NCI-H345 (cell line): ENCODE data around the gene LRP1B.

Source experiments
- DNase-seq: peaks from one replicate; lab custom pipeline; 2025; lab: John Stamatoyannopoulos, UW

Gene LRP1B

DNA sequence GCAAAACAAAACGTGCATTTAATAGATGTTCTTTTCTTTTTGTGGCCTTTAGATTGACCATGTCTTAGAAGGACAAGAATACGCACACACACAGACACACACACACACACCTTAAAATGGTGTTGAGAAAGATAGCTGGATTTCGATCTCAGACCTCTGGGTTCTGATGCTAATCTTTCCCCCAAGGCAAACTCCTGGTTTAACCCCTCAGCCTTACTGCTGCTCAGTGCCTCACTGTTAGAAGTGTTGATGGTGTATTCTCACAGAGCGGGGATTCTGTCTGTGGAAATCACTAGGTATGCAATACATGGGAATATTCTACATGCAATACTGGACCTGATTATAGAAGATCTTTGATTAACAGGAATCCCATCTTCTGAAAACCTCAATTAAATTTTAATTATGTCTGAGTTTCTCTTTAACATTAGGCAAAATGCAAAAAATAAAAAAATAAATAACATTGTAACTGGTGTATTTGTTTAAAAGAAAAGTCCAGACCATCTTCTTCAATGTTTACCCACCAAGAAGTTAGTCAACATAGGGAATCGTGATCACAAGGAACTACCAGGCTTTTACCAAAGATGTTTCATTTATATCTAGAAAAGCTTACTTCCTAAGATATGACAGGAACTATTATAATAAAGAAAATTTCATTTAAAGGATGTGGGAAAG lies 613.5 kb downstream of the LRP1B start:
- no peak for DNase-seq

DNA sequence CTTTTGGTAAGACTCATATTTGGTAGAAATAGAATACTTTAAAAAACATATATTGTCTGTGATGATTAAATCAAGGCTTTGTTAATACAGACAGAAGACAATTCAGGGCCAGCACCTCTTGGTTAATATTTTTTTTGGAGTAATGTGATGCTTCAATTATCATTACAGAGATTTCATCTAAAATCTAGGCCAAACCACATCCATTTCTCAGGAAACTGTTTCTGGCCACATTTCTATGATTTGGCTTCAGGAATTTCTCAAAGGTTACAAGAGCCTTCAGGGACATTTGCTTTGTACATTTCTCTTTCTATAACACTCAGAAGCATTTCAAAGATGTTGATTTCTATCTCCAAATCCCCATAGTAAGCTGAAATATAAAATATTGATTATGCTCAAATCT lies 614.9 kb downstream of the LRP1B start:
- no peak for DNase-seq

DNA sequence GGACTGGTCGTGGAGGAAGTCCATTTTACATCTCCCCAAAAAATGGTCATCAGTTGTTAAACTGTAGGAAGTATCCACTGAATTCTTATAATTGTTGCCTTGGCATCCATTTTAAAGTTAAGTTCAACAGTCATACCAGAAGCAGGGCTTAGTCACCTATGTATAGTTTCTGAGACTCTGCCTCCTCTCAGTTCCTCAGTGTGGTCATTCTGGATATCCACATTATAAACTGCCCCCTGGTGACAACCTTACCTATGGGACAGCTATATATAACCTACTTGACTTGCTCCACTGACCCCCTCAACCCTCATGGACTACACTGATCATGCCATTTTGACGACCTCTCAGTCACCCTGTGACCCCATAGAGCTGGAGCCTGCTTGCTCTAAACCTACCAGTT lies 617.0 kb downstream of the LRP1B start:
- DNase-seq, result no peak

DNA sequence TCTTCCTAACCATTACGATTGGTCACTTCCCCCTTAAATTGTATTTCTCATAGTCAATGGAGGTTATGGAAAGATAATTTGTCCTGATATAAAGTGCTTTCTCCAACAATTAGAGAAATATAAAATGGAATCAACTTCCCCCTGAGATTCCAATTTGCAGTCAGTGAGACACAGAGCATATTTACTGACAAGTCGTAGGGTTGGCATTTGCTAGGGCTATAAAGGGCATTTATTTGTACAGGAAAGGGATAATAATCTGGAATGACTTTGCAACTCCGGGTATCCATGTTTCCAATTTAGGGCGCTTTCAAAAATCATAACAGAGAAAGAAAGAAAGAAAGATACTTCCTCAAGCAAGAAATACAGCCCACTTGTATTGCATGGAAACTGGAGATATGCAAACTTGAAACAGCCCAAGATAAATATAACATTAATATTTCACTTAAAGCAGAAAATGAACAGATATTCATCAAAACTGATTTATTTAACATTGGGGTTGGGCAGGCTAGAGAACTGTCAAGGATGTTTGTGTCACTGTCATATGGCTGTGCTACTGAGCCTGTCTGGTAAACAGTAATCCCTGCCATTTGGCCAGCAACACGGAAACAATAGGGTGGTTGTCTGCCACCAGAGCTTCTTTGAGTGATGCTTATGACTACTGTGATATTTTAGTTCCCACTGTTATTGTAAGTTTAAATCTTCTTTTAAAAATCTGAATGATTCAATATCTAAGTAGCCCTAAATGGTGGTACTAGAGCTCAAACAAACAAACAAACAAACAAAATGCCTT lies 621.8 kb downstream of the LRP1B start:
- no peak for DNase-seq

DNA sequence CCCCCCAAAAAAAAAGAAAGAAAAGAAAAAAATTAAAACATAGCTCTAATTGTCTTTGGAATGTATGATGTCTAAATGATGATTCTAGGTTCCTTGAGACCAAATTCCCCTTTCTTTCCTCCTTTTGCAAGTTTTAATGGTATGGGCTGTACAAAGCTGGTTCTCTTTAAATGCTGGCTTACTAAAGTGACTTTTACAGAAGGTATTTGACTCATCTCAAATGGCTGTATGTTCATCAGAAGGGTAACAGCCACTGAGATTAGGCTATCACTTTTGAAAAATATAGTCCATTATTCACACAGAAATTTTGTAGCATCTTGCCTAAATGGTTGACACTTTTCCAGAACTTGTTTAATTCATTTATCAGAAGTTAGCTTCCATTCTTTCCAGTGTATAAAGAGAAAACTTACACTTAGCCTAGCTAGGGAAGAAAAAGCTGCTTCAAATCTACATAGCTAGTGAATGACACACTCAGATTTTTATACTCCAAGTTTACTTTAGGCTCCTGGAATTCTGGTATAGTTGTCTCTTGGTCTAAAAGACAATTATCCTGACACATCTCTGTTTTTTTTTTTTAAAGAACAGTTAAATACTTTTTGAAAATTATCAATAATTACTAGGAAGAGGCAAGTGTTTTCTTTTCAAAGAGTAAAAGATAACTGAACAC lies 622.6 kb downstream of the LRP1B start:
- no peak for DNase-seq

DNA sequence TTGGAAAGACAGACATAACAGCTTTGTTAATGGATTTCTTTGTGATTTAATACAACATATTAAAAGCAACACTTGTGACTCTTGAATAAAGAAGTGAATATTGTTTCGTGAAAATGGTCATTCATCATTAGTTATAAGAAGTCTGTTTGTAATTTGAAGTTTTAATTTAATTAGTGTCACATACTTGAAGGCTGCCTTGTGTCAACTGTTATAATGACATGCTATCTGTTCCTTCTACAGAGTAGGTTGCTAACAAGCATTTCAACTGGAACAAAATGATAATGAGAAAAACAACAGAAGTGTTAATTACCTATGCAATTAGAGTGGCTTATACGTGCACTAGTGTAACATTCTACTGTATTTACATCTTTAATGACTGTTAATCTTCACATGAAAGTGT lies 624.7 kb downstream of the LRP1B start:
- no peak for DNase-seq

DNA sequence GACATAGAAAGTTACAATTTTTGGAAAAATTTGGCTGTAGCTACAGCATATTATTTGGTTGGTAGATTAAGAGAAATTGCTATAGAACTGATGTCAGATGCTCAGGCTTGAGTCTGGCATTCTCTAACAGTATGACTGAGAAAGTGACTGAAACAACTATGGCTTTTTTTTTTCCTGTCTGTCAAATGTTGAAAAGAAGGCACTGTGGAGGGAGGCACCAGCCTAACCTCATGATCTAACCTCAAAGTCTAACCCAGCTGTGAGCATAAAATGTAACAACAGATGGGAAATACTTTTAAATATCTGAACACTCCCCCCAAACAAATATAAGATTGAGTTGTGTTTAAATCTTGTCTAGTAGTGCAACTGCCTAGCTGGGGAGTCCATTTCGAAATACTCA lies 629.1 kb downstream of the LRP1B start:
- DNase-seq, result no peak

DNA sequence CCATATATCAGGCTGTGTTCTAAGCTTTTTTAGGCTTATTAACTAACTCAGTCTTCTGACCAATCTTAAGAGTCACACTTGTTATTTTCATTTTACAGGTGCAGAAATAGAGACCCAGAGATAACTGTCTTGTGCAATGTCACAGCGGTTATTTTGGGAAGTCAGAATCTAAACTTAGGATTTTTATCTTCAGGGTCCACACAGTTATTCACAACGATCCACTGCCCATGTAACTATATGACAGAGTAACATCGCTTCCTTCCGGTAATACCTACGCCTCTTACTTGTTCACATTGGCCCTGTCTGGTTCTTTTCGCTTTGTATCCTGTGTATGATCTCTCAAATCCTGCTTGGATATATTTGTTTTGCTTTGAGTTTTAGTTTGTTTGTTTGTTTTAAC lies 631.7 kb downstream of the LRP1B start:
- no peak for DNase-seq

DNA sequence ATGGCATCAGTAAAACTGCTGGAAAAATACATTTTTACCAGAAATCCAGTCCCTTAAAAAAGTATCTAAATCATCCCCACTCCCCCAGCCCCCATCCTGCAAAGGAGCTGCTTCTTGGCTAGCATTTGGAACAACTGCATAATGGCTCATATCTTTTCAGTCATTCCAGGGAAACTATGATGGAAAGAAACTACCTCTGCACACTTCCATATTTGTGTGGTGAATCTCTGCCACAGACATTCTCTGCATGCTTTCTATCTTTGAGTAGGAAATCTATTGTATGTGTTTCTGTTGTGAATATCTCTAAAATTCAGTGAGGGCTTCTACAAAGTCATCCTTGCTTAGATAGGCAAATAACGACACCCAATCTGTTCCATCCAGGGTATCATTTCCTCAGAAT lies 632.3 kb downstream of the LRP1B start:
- no peak for DNase-seq

DNA sequence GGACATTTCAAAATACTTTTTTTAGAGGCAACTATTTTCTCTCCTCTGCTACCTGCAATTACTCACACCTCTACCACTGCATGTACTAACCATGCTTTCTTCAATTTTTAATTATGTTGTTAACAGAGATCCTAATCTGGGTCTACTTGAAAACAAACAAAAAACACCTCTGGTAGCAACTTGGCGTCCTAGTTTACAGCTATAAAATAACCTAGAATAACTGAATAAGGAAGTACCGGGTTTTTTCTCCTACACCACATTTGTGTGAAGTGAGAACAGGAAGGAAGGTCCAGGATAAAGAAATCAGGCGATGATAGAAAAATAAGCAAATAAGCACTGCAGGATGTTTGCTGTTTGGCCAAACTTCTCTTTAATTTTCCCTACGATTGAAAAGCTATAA lies 633.5 kb downstream of the LRP1B start:
- DNase-seq, result no peak

DNA sequence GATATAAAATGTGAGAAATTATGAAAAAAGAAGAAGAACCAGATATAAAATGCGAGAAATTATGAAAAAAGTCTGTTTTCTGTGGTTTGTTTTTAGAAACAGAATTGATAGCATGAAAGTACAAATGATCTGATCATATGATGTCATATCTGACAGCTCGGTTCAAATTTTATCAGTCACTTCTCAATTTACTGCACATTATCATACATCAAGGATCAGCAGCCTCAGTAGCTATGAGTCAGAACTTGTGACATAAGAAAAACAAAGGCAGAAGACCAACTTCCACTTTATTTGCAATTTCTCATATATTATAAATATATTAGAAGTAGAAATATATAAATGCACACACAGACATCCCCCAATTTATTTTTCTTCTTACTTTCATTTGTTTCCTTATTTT lies 634.0 kb downstream of the LRP1B start:
- DNase-seq, result no peak

DNA sequence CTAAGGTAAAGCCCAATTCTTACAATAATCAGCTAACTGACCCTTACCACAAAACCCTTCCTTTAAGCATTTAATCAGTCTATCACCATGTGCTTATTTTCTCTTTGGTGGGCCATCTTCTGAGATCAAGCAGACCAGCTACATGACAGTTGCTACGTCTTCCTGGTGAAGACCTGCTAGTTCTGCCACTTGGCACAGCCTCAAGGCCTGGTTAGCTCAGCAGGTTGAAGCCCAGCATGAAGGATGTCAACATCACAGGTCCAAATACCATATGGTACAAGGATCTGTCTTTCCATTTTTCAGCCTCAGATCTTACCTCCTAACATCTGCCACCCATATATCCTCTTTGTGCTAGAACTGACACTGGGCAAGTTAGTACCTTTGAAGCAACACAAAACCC lies 636.9 kb downstream of the LRP1B start:
- no peak for DNase-seq

DNA sequence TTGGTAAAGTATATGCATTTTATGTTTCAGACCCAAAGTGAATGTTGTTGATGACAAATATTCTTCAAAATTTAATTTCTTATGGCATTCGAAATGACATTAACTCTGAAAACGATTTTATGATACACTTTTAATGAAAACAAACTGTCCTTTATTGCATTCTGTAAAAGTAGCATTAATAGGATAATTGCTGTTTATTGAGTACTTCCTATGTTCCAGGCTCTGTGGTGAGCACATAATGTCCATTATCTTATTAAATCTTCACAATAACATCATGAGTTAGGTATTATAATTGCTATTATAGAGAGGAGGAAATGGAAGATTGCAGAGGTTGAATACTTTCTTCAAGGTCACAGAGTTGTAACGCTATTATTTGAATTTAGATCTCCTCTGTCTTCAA lies 638.0 kb downstream of the LRP1B start:
- DNase-seq, result no peak

DNA sequence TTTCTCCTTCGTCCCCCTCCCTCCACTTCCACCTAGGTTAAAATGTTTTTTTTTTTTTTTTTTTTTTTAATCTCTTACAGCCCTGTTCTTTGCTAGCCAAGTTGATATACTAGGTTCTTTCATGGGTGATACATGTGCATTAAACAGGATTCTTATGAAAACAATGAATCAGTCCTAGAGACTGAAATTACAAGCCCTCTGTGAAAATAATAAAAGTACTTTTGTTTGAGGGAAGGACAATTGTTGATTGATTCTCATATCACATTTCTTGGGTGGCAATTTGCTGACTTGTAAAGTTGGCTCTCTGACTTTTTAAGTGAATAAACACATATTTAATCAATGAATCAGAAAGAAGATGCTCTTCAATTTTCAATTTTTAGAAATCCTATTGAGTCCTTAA lies 639.9 kb downstream of the LRP1B start:
- no peak for DNase-seq

DNA sequence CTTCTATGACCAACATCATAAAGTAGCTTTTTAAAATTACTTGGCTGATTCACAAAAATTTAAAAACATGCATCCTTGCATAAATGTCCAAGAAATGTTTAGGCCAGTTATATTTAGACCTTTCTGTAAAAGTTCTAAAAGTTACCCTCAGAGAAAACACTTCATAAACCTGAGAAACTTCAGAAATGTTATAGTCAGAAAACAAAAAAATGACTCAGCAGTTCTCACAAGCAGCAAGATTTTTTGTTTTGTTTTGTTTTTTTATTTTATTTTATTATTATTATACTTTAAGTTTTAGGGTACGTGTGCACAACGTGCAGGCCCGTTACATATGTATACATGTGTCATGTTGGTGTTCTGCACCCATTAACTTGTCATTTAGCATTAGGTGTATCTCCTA lies 648.1 kb downstream of the LRP1B start:
- DNase-seq, result no peak

DNA sequence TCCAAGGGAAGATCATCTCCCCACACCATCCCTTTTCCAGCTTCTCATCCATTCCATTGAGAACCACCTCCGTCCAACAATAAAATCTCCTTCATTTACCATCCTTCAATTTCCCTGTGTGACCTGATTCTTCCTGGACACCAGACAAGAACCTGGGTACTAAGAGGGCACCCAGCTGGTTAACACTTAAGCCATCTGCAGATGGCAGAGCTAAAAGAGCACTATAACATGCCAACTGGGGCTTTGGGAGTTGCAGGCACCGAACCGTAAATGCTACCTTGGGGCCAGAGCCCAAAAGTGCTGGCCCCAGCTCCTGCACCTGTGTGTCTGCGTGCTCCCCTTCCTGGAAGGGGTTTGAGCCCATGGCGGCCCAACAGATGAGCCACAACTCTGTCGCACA lies 655.0 kb downstream of the LRP1B start:
- DNase-seq, result no peak

DNA sequence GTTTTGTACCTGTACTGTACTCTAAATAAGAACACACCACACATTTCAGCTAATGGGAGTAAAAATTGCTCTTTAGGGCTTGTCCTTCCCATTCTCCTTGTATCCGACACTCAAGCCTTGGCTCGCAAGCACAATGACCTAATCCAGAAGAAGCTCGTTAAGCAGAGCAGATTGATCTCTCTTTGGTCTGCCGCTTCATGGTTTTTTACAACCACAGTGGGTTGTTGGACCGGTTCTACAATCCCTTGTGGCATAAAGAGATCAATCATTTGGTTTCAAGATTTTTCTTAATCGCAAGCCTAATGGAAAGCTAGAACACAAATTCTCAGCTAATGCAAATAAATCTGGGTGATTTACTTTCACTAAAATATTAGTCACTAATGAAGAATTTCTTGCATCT lies 662.1 kb downstream of the LRP1B start:
- no peak for DNase-seq

DNA sequence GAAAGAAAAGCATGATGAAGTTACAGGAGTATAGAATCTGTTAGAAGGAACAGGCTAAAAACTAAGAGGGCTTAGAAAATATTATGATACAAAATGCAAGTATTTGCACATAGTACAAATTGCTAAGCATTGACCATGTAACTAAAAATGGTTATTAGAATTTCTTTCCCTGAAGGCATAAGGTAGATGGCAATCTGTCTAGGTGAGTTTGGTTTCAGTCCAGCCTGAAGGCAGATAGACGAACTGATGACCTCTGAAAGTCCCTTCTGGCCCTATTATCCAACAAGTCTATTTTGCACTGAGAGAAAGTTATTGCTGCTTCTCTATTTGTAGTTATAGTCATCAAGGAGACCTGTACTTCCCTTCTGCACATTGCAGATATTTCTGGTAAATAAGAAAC lies 663.5 kb downstream of the LRP1B start:
- DNase-seq, result no peak

DNA sequence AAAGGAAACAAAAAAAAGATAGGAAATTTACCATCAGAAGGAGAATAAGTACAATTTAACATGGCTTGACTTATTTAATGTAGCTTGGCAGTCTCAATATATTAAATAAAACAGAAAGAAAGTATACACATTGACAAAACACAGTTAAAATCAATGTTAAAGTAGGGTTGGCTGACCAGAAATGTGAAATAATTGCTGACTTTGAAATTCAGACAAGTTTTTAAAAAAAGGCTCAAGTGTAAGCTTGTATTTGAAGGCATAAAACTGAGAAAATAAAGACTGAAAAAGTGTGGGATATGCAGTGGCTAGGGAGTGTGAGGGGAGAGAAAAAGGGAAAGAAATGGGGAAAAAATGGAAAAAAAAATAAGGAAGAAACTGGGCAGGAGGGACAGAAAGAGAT lies 665.8 kb downstream of the LRP1B start:
- DNase-seq, result no peak

DNA sequence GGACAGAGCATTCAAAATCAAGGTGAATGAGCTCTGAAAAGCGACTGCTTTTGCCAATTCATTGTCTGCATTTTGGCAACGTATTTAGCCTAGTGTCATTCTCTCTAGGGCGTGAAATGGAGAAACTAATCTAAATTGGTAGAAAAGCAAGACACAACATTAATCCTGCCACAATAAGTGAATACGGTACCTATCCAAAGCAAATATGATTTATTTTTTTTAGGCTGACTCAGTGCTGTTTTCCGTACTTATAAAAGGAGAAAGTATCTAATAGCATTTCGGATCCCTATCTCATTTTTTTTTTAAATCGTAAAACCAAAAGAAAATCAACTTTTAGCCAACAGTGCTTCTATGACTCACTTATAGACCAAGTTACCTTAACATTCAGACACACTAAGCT lies 672.5 kb downstream of the LRP1B start:
- DNase-seq, result no peak

DNA sequence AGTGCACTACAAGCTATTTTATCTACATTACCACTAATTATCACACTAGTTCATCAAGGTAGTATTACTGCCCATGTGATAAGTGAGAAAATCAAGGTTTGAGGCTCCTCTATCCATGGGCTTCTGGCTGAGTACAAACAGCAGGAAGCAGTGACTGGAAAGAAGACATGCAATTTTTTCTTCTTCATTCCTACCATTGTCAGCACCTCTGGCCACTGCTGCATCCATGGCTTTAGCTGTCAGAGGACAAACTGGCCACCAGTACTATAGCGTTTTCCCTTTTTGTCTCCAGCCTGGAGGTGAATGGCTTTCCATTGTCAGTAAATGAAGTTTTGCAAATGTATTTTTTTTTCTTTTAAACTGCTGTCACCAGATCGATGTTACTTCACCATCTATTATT lies 674.9 kb downstream of the LRP1B start:
- no peak for DNase-seq

DNA sequence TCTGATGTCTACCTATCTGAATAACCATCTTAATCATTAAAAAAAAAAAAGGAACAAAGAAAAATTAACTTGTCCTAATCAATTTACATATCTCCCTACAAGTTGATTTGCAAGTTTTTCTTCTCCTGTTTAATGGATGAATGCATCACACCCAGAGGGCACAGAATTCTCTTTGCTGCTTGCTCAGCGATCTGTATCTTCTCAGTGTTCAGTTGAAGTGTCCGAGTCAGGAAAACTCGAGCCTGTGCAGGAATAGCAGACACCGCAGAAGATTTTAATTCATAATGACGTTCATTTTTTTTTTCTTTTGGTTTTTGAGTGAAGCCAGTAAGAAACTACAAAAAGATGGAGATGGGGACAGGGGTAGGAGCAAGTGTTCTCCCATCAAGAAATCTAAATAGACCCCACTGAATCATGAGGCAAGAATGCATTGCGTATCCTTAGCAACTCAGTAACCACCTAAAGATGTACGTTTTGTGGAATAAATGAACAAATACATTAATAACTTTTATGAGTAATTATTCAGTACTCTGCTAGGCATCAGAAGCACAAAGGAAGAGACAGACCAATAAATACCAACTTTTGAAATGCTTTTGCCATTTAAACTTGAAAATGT lies 675.5 kb downstream of the LRP1B start:
- DNase-seq, result no peak

DNA sequence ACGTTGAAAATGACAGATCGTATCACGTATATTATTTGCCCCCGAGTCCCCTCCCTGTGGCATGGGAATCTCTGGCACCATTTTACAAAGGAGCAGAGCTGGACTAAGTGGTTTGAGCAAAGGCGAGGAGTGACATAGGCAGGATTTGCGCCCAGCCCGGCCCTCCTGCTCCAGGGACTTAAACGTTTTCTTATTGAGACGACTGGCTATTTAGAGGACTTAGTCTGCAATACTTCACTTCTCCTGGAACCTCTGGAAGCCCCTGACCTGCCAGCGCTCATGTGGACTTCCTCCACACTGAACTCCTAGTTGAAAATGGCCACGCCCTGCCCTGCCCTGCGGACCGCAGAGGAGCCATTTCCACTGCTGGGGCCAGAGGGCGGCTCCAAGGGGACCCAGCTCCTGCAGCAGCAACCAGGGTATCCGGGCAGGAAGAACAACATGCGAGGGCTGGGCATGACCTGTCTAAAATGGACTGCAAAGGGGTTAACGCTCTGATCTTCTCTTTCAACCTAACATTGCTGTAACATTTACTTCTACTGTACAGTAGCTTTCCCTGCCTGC lies 690.7 kb downstream of the LRP1B start:
- no peak for DNase-seq
